K562 (cell line): ENCODE results near the gene GAPVD1. TPM values are rescaled to one million over a fixed set of nuclear protein-coding genes. Genes with fewer than 3 reads are reported as not detected.
A peak's percentile ranks its signal among the peaks of the same experiment; 100 is the strongest.

Experiments
- BCOR ChIP-seq: fragments of 450-650 bp; IDR thresholded peaks from 2 replicates; pipeline ENCODE4 v1.6.1; 2016
- CREB3 ChIP-seq: fragments of 450-650 bp; conservative IDR thresholded peaks from 2 replicates; pipeline ENCODE4 v1.6.1; 2016; ENCODE audit warnings: missing genetic modification characterization, low read depth, mild to moderate bottlenecking, missing compliant biosample characterization, moderate library complexity
- CXXC5 ChIP-seq: fragments of 250-450 bp; sonication (Bioruptor Pico); IDR thresholded peaks from 2 replicates; pipeline ENCODE4 v1.8.0; 2022; ENCODE audit warnings: inconsistent platforms, mild to moderate bottlenecking, moderate library complexity
- DLX4 ChIP-seq: fragments of 250-450 bp; sonication (Bioruptor Pico); IDR thresholded peaks from 2 replicates; pipeline ENCODE4 v1.6.1; 2021; ENCODE audit warnings: mild to moderate bottlenecking
- GTF2F1 ChIP-seq: IDR thresholded peaks from 2 replicates; pipeline ENCODE4 v1.6.1; 2011; ENCODE audit warnings: low read depth, low read length, improper control_type of control experiment
- HMG20B ChIP-seq: fragments of 250-450 bp; sonication (Bioruptor Pico); IDR thresholded peaks from 2 replicates; pipeline ENCODE4 v1.5.0; 2021; ENCODE audit warnings: mild to moderate bottlenecking
- MBD2 ChIP-seq: sonication (generic); IDR thresholded peaks from 2 replicates; pipeline ENCODE4 v1.6.1; 2016; ENCODE audit warnings: low read depth, borderline replicate concordance
- PATZ1 ChIP-seq: fragments of 250-450 bp; sonication (Bioruptor Pico); IDR thresholded peaks from 2 replicates; pipeline ENCODE4 v1.5.0; 2020; ENCODE audit warnings: mild to moderate bottlenecking, borderline replicate concordance
- SIN3B ChIP-seq: fragments of 450-650 bp; IDR thresholded peaks from 2 replicates; pipeline ENCODE4 v1.6.1; 2017; ENCODE audit warnings: low read depth, mild to moderate bottlenecking, moderate library complexity
- STAT5B ChIP-seq: fragments of 250-450 bp; sonication (Bioruptor Pico); IDR thresholded peaks from 2 replicates; pipeline ENCODE4 v1.8.0; 2021; ENCODE audit warnings: mild to moderate bottlenecking, inconsistent platforms
- USF1 ChIP-seq: sonication (generic); formaldehyde crosslinking; IDR thresholded peaks from 2 replicates; pipeline ENCODE4 v1.9.0; 2022; ENCODE audit warnings: mild to moderate bottlenecking, missing genetic modification reagents
- XRCC3 ChIP-seq: fragments of 450-650 bp; IDR thresholded peaks from 2 replicates; pipeline ENCODE4 v1.6.1; 2017; ENCODE audit warnings: mild to moderate bottlenecking, moderate library complexity
- ZFX ChIP-seq: sonication (generic); formaldehyde crosslinking; IDR thresholded peaks from 2 replicates; pipeline ENCODE4 v1.8.0; 2022; ENCODE audit warnings: mild to moderate bottlenecking, missing genetic modification reagents, moderate library complexity
- ZNF232 ChIP-seq: sonication (generic); formaldehyde crosslinking; IDR thresholded peaks from 2 replicates; pipeline ENCODE4 v1.8.0; 2022; ENCODE audit warnings: mild to moderate bottlenecking, missing genetic modification reagents
- ZNF41 ChIP-seq: fragments of 250-450 bp; sonication (Bioruptor Pico); conservative IDR thresholded peaks from 2 replicates; pipeline ENCODE4 v1.4.0; 2020; ENCODE audit warnings: mild to moderate bottlenecking
- polyA plus RNA-seq, 8 experiments: library from polyadenylated mRNA; depleted of rRNA in 4 of 8; stranded (reverse) in 5 of 8; unstranded in 3 of 8; fragments of >200 nt; fragmentation: Nextera tagmentation in 2 of 8; fragmentation: Illumina TruSeq in 1 of 8; extraction: Ambion mirVana in 2 of 8; extraction: Trizol in 1 of 8; gene quantifications; 2 replicates each; pipeline versions ENCODE4 v1.2.1 to v1.2.3, GENCODE V29; 2011 to 2014; ENCODE audit warnings: inconsistent platforms in 1 of 8, missing spikeins in 1 of 8
- total RNA-seq, 7 experiments: library from RNA; depleted of rRNA in 6 of 7; stranded (reverse); fragments of >200 nt in 6 of 7; fragmentation: Illumina TruSeq in 2 of 7; extraction: Trizol in 2 of 7; gene quantifications; 2 replicates each; pipeline versions ENCODE4 v1.2.1 to v1.2.3, GENCODE V29; 2011 to 2021; ENCODE audit warnings: low replicate concordance in 1 of 7
- TF ChIP-seq, protein P1 (sequence below): sonication (generic); formaldehyde crosslinking; IDR thresholded peaks from 2 replicates; pipeline ENCODE4 v1.8.0; 2022; ENCODE audit warnings: mild to moderate bottlenecking, missing genetic modification reagents
- TF ChIP-seq, protein P2 (sequence below), 2 experiments: fragments of 450-650 bp; conservative IDR thresholded peaks; 2 replicates each; pipeline ENCODE4 v1.6.1; 2017; ENCODE audit warnings: mild to moderate bottlenecking in 2 of 2, moderate library complexity in 2 of 2

GAPVD1 gene
- total and polyA plus RNA-seq, 9 of the 15 experiments (the other 6 are each of a cell fraction or from before 2014, with no cell fraction given): 9.5 to 66.1 (median 45.5) TPM

DNA sequence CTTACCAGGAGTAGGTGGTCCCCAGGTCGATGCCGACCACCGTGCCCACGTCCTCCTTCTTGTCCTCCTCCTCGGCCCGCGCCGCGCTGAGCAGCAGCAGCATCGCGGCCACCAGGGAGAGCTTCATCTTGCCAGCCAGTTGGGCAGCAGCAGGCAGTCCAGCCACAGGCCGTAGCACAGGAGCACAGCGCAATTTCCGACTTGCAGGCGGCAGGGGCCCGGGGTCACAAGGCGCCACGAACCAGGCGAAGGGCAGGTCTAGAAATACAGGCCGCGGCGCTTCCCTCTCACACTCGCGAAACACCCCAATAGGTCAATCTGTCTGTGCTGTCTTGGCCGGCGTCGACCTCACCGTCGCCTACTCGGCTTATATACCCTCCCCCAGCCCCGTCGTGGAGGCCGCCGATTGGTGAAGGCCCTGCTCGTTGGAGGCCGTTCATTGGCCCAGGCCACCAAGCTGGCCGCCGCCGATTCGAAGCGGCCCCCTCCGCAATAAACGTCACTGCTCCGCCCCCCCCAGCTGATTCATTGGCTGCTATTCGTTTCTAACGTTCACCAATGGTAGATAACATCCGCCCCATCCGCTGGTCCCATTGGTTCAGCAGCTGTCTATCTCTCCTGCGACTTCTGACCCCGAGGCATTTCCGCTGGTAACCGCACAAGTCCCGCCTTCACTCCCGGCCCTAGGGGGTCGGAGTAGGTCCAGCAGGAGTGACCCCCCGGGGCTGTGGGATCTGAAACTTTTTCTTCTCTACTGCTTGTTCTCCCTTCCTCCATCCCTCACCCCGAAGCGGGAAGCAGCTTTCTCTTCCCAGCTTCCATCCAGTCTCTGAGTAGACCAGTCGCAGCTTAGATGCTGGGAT is 20.4 kb upstream of the GAPVD1 start, which contains the start of gene HSPA5 (continued):
- TF ChIP-seq, protein P1, sequence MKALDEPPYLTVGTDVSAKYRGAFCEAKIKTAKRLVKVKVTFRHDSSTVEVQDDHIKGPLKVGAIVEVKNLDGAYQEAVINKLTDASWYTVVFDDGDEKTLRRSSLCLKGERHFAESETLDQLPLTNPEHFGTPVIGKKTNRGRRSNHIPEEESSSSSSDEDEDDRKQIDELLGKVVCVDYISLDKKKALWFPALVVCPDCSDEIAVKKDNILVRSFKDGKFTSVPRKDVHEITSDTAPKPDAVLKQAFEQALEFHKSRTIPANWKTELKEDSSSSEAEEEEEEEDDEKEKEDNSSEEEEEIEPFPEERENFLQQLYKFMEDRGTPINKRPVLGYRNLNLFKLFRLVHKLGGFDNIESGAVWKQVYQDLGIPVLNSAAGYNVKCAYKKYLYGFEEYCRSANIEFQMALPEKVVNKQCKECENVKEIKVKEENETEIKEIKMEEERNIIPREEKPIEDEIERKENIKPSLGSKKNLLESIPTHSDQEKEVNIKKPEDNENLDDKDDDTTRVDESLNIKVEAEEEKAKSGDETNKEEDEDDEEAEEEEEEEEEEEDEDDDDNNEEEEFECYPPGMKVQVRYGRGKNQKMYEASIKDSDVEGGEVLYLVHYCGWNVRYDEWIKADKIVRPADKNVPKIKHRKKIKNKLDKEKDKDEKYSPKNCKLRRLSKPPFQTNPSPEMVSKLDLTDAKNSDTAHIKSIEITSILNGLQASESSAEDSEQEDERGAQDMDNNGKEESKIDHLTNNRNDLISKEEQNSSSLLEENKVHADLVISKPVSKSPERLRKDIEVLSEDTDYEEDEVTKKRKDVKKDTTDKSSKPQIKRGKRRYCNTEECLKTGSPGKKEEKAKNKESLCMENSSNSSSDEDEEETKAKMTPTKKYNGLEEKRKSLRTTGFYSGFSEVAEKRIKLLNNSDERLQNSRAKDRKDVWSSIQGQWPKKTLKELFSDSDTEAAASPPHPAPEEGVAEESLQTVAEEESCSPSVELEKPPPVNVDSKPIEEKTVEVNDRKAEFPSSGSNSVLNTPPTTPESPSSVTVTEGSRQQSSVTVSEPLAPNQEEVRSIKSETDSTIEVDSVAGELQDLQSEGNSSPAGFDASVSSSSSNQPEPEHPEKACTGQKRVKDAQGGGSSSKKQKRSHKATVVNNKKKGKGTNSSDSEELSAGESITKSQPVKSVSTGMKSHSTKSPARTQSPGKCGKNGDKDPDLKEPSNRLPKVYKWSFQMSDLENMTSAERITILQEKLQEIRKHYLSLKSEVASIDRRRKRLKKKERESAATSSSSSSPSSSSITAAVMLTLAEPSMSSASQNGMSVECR: peak; percentile 91
- TF ChIP-seq BCOR (no peak), CXXC5 (CRISPR knock-in tag) (peak; percentile 82), ZFX (CRISPR knock-in tag) (peak; percentile 100), XRCC3 (no peak), DLX4 (CRISPR knock-in tag) (no peak), MBD2 (peak; percentile 98), HMG20B (CRISPR knock-in tag) (no peak), USF1 (CRISPR knock-in tag) (peak; percentile 39), CREB3 (tag) (no peak), SIN3B (no peak), STAT5B (CRISPR knock-in tag) (no peak), PATZ1 (peak; percentile 61; the same call in 1 of the 2 replicates), GTF2F1 (peak; percentile 96), ZNF232 (CRISPR knock-in tag) (peak; percentile 80; the same call in 1 of the 2 replicates), ZNF41 (CRISPR knock-in tag) (0 out of 2 replicates have a peak, but pooled peaks have one; percentile 44)
- TF ChIP-seq, protein P2, sequence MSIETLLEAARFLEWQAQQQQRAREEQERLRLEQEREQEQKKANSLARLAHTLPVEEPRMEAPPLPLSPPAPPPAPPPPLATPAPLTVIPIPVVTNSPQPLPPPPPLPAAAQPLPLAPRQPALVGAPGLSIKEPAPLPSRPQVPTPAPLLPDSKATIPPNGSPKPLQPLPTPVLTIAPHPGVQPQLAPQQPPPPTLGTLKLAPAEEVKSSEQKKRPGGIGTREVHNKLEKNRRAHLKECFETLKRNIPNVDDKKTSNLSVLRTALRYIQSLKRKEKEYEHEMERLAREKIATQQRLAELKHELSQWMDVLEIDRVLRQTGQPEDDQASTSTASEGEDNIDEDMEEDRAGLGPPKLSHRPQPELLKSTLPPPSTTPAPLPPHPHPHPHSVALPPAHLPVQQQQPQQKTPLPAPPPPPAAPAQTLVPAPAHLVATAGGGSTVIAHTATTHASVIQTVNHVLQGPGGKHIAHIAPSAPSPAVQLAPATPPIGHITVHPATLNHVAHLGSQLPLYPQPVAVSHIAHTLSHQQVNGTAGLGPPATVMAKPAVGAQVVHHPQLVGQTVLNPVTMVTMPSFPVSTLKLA (conservative IDR thresholded peaks at IDR 0.05): no peak
